KOPT-K1 (cell line): ENCODE data around the gene HOOK2.

ENCODE experiments used
- H3K27ac ChIP-seq: fragments of 200-600 bp; sonication (generic); 2 replicates; pipeline ENCODE4 v1.5.1; 2016; ENCODE audit warnings: antibody characterized with exemption, mild to moderate bottlenecking, low read depth, low read length; ENCODE audit not compliant: poor library complexity, severe bottlenecking
- H3K36me3 ChIP-seq: fragments of 200-600 bp; sonication (generic); 2 replicates; pipeline ENCODE4 v1.5.1; 2017; ENCODE audit warnings: antibody characterized with exemption, mild to moderate bottlenecking, low read length, moderate library complexity; ENCODE audit not compliant: insufficient read depth
- H3K9me3 ChIP-seq: fragments of 200-600 bp; sonication (generic); 2 replicates; pipeline ENCODE4 v1.5.1; 2017; ENCODE audit warnings: antibody characterized with exemption, low read length, mild to moderate bottlenecking; ENCODE audit not compliant: insufficient read depth, poor library complexity, severe bottlenecking

HOOK2 gene

DNA sequence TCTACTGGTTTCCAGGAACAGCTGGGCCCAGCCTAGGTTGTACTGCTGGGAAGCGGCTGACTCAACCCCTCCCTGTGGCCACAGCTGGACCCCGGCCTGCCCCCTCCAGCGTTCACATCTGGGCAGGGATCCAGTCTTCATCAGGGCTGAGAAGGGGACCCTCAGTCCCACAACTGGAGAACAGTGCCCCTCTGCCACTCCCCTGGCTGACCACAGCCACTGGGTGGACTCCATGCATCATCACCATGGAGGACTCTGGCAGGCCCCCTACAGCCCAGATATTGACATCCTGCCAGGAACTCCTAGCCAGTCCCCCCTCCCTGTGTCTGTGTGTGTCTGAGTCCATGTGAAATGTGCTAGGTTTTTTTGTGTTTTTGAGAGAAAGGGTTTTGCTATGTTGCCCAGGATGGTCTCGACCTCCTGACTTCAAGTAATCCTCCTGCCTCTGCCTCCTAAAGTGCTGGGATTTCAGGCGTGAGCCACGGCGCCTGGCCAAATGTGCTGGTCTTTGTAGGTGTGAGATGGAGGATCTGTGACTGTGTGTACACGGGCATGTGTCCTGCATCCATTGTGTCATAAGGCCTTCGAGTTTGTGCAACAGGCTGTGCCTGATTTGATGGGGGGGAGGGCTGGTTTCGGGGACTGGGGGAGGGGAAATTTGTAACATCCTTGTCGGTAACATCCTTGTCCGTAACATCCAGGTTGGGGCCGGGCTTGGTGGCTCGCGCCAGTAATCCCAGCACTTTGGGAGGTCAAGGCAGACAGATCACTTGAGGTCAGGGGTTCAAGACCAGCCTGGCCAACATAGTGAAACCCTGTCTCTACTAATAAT, 4.0 kb upstream of the HOOK2 start:
- no peaks in the 10 kb centered on the region for H3K36me3 ChIP-seq
- H3K9me3 ChIP-seq: no peaks in the 10 kb centered on the region
- H3K27ac ChIP-seq: peak overlapping the region; percentile 82

DNA sequence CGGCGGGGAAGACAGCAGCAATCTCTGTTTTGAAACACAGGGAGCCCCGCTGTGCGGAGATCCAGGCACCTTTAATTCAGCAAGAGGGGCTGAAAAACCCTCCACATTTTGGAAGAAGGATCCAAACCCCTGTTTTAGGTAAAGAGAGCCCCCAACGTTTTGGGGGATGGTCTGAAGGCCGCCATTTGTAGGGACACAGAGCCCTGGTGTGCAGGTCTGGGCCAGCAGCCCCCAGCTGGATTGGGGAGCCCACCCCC, 3.5 kb upstream of the HOOK2 start:
- H3K27ac ChIP-seq: peak overlapping the region; percentile 82
- H3K9me3 ChIP-seq: no peaks in the 10 kb centered on the region

DNA sequence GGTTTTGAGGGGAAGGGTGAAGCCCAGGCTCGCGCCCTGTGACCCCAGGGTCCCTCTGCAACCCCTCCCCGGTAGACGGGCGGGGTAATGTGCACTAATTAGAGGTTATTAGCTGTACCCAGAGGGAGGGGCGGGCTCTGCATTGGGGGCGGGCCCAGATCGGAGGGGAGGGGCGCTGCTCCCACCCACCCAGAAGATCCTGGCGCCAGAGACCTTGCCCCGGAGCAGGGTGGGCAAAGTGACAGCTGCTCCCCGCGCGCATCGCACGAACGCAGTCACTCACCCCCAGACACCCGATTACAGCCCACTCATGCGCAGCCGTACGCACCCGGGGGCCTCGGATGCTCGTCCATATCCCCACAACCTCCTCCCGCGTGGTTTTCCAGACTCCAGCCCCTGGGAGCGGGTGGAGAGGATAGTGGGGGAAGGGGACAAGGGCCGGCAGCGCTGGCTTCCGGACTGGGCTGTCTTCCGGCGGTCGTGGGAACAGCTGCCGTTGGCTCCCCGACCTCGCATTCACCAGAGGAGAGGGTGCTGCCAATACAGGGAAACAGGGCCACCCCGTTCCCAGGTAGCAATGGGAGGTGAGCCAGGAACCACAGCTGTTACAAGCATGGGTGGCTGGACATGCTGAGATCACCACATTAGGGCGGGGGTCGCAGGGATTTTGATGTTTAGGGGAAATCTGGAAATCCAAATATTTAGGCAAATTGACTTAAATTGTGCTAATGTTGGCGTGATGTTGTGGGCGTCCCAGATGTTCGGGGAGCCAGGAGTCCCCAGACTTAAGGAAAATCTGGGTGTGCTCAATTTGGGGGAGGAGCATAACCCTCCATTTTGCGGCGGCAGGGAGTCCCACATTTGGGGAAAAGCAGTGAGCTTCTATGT, 2.9 kb upstream of the HOOK2 start:
- Histone ChIP-seq H3K36me3 (no peaks in the 10 kb centered on the region), H3K27ac (peak overlapping the region; percentile 82), H3K9me3 (no peaks in the 10 kb centered on the region)

More for the DNA sequence above, 3.5 kb upstream of the HOOK2 start:
- H3K36me3 ChIP-seq: no peaks in the 10 kb centered on the region

DNA sequence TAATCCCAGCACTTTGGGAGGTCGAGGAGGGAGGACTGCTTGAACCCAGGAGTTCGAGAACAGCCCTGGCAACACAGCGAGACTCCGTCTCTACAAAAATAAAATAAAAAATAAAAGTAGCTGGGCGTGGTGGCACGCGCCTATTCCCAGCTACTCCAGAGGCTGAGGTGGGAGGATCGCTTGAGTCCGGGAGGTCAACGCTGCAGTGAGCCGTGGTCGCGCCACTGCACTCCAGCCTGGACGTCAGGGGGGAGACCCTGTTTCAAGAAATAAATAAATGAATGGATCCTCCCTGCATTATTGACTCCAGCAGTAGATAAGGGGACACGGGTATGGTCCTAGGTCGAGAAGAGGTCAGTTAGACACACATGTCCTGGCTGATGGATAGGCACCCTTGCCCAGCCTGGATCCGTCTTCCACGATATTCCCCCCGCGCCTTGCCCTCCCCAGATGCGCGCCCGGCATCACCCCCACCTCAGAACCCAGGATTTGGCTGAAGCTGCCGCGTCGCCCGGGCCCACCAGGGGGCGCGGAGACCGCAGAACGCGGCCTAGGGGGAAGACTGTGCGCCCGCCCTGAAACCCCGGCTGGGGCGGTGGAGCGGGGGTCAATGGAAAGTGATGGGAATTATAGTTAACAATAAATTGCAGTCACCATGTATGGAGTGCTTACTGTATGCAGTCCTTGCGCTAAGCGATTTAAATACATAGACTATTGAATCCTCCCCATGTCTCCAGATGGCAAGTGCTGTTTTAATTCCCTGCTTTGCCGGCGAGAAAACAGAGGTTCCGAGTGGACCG, 2.1 kb upstream of the HOOK2 start:
- peak overlapping the region; percentile 82 for H3K27ac ChIP-seq
- H3K36me3 ChIP-seq: no peaks in the 10 kb centered on the region
- H3K9me3 ChIP-seq: no peaks in the 10 kb centered on the region

DNA sequence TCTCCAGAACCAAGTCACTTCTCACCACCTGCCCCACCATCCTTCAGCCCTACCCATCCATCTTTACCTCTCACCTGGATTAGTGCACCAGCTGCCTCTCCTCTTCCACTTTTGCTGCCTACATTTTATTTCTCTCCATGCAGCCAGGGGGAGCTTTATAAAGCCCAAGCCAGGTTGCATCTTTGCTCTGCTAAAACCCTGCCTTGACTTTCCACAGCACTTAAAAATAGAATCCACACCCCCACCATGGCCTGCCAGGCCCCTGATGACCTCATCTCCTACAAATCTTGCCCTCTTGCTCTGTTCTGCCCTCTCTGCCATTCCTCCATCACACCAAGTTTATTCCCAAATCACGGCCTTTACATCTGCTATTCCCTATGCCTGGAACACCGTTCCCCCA, 1.8 kb downstream of the HOOK2 start:
- no peaks in the 10 kb centered on the region for H3K36me3 ChIP-seq
- no peak overlapping the region for H3K27ac ChIP-seq
- no peaks in the 10 kb centered on the region for H3K9me3 ChIP-seq

DNA sequence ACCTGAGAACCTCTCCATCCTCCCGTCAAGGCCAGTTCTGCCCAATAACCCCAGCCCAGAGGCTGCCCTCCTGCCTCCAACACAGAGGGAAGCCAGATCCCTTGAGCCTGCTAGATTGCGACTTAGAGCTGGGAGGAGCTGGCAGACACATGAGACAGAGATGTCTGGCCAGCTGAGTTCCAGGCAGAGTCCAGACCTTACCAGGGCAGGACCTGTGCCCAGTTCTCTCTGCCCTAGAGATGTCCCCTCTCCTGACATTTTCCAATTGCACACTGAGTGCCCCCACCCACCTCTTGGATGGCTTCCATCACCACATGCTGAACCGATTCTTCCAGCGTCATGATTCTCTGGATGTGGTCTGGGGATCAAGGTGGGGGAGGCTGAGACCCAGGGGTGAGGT, 3.0 kb downstream of the HOOK2 start:
- Histone ChIP-seq H3K9me3 (no peaks in the 10 kb centered on the region), H3K27ac (no peak overlapping the region), H3K36me3 (no peaks in the 10 kb centered on the region)

DNA sequence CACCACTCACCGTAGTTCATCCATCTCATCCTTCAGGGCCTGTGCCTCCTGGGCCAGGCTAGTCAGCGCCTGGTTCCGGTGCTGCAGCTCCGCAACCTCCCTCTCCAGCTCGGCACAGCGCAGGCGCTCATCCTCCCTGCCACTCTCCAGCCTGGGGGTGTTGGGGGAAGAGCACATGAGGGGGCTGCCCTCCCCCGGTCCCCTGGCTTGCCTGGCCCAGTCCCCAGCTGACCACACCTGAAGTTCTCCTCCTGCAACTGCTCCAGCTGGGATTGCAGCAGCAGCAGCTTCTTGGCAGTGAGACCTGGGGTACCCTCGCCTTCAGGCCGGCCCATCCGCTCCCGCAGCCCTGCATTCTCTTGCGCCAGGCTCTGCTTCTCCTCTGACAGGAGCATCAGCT, 4.4 kb downstream of the HOOK2 start:
- Histone ChIP-seq H3K9me3 (no peaks in the 10 kb centered on the region), H3K36me3 (no peaks in the 10 kb centered on the region), H3K27ac (no peak overlapping the region)

DNA sequence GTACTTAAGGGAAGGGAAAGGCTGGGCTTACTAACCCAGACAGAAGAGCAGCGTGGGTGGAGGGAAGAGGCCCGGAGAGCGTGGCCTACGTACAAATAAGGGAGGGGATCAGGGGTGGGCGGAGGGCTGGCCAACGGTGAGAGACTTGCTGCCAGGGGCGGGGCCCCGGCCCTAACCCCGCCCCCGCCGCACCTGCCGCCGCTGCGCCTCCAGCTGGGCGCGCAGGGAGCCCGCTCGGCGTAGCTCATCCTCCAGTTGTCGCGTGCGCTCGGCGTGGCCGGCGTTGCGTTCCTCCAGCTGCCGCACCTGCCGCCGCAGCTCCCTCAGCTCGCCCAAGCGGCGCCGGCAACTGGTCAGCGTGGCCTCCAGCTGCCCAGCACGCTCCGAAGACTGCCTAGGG, 5.7 kb downstream of the HOOK2 start:
- no peaks in the 10 kb centered on the region for H3K9me3 ChIP-seq
- H3K27ac ChIP-seq: no peak overlapping the region
- no peaks in the 10 kb centered on the region for H3K36me3 ChIP-seq

DNA sequence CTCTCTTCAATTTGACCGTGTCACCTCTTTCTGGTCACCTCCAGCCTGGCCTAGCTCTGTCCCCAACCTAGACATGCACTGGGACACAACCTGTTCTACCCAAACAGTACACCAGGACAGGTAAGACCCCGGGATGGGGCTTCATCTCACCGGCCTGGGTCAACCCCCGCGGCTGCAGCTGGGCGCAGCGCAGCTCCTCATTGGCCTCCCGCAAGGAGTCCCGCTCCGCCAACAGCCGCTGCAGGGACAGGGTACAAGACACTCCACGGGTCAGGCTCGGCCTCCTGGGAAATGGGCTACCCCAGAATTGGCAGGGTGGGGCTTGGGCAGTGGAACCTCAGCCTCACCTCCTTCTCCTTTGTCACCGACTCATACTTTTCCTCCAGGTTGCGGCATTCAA, 7.7 kb downstream of the HOOK2 start:
- Histone ChIP-seq H3K9me3 (no peaks in the 10 kb centered on the region), H3K36me3 (no peaks in the 10 kb centered on the region), H3K27ac (no peak overlapping the region)

DNA sequence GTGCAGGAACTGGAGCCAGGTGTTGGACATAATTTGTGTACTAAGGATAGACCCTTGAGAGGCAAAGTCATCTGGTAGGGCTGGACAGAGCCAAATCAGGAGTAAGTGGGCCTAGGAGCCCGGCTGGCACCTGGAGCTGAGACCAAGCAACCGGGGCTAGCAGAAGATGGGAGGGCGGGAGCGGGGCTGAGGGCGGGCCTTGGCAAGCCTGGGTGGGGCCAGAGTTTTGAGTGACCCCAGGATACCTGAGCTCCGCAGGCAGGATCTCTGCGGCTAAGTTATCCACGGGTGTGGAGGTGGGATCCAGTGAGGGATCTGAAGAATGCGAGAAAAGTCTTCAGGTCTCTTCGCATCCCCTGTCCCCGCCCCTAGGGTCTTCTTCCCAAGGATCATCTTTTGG, 8.2 kb downstream of the HOOK2 start:
- H3K9me3 ChIP-seq: no peaks in the 10 kb centered on the region
- no peak overlapping the region for H3K27ac ChIP-seq
- no peaks in the 10 kb centered on the region for H3K36me3 ChIP-seq

DNA sequence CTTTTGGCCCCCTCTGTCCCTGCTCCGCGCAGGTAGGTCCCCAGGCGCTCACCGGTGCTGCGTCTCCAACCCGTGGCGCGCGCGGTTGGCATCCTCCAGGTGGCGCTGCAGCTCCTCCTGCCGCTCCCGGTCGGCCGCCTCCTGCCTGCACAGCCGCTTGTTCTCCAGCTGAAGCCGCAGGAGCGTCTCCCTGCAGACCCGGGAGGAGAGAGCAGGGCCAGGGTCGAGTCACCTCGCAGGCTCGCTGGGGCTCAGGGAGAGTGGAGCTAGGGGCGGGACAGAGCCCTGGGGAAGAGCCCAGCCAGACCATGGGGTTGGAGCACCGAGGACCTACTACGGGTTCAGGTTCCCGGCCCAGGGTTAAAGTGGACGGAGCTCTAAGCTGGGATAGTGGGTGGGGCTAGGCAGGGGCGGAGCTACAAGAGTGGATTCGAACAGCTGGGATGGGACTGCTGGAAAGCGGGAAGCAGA, 9.3 kb downstream of the HOOK2 start:
- no peaks in the 10 kb centered on the region for H3K9me3 ChIP-seq
- H3K36me3 ChIP-seq: no peaks in the 10 kb centered on the region
- H3K27ac ChIP-seq: no peak overlapping the region

DNA sequence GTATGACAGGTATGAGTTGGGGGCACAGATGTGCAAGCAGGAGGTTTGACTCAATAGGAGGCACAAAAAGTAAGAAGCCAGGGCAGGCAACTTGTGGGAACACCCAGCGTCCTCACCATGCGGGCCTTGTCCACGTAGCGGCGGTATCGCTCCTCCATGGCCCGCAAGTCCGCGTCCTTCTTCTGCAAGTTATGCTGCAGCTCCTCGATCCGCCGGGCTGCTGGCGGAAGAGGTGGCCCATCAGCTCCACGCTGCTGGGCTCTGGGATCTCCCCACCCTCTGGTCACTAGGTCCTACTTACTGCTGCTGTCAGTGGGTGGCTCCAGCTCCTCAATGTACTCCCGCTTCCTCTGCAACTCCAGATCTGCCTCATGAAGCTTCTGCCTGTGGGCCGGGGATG, 10.7 kb downstream of the HOOK2 start:
- H3K36me3 ChIP-seq: no peaks in the 10 kb centered on the region
- H3K27ac ChIP-seq: no peak overlapping the region
- no peaks in the 10 kb centered on the region for H3K9me3 ChIP-seq

DNA sequence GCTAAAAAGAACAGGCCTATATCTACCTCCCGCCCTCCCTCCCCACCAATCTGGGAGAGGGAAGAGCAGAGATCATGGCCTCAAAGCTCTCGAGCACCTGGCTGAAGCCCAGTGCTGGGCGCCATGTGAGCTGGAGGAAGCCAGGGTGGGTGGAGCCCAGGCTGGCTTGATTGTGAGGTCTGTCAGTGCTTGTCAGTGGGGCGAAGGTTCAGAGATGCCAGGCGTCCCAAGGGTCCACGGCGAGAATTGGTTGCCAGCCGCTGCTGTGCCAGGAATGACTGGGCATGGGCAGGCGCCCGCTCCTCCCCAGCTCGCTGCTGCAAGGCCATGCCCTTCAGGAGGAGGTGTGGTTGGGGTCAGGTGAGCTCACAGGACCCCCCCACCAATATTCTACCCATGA, 12.3 kb downstream of the HOOK2 start:
- Histone ChIP-seq H3K9me3 (no peaks in the 10 kb centered on the region), H3K36me3 (no peaks in the 10 kb centered on the region), H3K27ac (no peak overlapping the region)

DNA sequence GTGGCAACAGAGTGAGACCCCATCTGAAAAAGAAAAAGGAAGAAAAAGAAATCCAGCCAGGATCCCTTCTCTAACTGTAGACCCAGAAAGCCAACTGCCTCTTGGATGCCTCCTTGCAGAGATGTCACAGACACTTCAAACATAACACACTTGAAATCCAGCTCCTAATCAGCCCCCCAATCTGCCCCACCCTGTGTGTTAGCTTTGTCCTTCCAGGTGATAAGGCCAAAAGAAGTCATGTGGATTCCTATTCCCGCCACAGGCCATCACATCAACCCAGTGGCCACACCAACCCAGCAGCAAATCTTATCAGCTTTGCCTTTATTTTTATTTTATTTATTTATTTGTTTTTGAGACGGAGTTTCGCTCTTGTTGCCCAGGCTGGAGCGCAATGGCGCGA, 15.7 kb downstream of the HOOK2 start:
- H3K27ac ChIP-seq: no peak overlapping the region

More for the DNA sequence above, 15.7 kb downstream of the HOOK2 start:
- Histone ChIP-seq H3K36me3 (no peaks in the 10 kb centered on the region), H3K9me3 (no peaks in the 10 kb centered on the region)
